Colonic mucosa (tissue), 4 donors: Measurements from ENCODE around the gene HSPA1B. TPM values are rescaled to one million over a fixed set of nuclear protein-coding genes. Genes with fewer than 3 reads are reported as not detected.
A peak's percentile ranks its signal among the peaks of the same experiment; 100 is the strongest.
"Not testable (repeated sequence)": the region's sequence is repeated elsewhere in the genome, so short reads cannot be mapped to it uniquely, and the experiment has no call there.

ENCODE experiments used
- DNase-seq: peaks from one replicate; pipeline ENCODE4 v3.0.0-alpha.2; 2020
- H3K27ac ChIP-seq: fragments of 200-600 bp; one replicate; pipeline ENCODE4 v1.8.0; 2021
- H3K27me3 ChIP-seq: fragments of 200-600 bp; one replicate; pipeline ENCODE4 v1.8.0; 2021
- H3K36me3 ChIP-seq: fragments of 200-600 bp; one replicate; pipeline ENCODE4 v1.8.0; 2021
- H3K4me1 ChIP-seq: fragments of 200-600 bp; one replicate; pipeline ENCODE4 v1.8.0; 2021; ENCODE audit warnings: mild to moderate bottlenecking
- H3K4me3 ChIP-seq: fragments of 200-600 bp; one replicate; pipeline ENCODE4 v1.8.0; 2021
- H3K9ac ChIP-seq, 2 donors: one replicate each; pipeline ENCODE4 v1.7.0; 2013; ENCODE audit warnings: control low read depth in 2 of 2, low read depth in 2 of 2, low read length in 2 of 2
- H3K9me3 ChIP-seq: fragments of 200-600 bp; one replicate; pipeline ENCODE4 v1.8.0; 2021
- CTCF ChIP-seq: fragments of 200-600 bp; IDR thresholded peaks from one replicate; pipeline ENCODE4 v1.8.0; 2022; ENCODE audit warnings: antibody characterized with exemption, mild to moderate bottlenecking
- intact Hi-C: fragments of 100-400 bp; cut with DNase I; formaldehyde crosslinking; loops from one replicate; pipeline ENCODE4 v1.14.1; 2022
- total RNA-seq, 2 donors: library from RNA; stranded (reverse); fragmentation: NEBNext Ultra II Directional in 1 of 2; extraction: Animal tissue kit (Norgen Biotek cat#: 25700) in 1 of 2; gene quantifications; one replicate each; pipeline ENCODE4 v1.2.1, GENCODE V29; 2021
- donor health status: healthy.
- donor health status: DM: no; HTN: no; CAD: no.
- donor health status: DM: no; HTN: no; CAD: no.

HSPA1B gene
- total RNA-seq, 2 donors from 2014 or later: 278 to 543 TPM

GRCh38 chr6:31795616-31796298, 31.8 kb upstream of the HSPA1B start, which contains the start of gene VARS1:
TSS of gene VARS1 (minus strand) at chr6:31795752. CDS start at chr6:31795217, 535 bp downstream.
- no peaks in the 10 kb centered on the region for H3K36me3 ChIP-seq
- H3K27me3 ChIP-seq: no peaks in the 10 kb centered on the region
- TF ChIP-seq CTCF: peak; percentile 70
- peak within 1 kb of the TSS; percentile 93 for H3K27ac ChIP-seq
- peaks cover 5% of the 10 kb centered on the region for H3K4me1 ChIP-seq
- intact Hi-C loops: no loop called here
- DNase-seq: peak; percentile 94
- no peaks in the 10 kb centered on the region for H3K9me3 ChIP-seq
- peak within 1 kb of the TSS; percentile 99 for H3K4me3 ChIP-seq
- peak within 1 kb of the TSS; percentile 92 to 98 for H3K9ac ChIP-seq

- intact Hi-C loops: no loop called here
- Histone ChIP-seq H3K9me3 (no peaks in the 10 kb centered on the region), H3K9ac (no peak overlapping the region), H3K4me1 (peaks cover 5% of the 10 kb centered on the region), H3K27me3 (no peaks in the 10 kb centered on the region), H3K4me3 (no peak overlapping the region), H3K36me3 (no peaks in the 10 kb centered on the region), H3K27ac (peak overlapping the region; percentile 93)
- TF ChIP-seq CTCF: no peak
- DNase-seq: no peak
Measured at GRCh38 chr6:31796993-31797385, 30.5 kb upstream of the HSPA1B start.

- Histone ChIP-seq H3K4me1 (peaks cover 5% of the 10 kb centered on the region), H3K27me3 (no peaks in the 10 kb centered on the region), H3K4me3 (no peak overlapping the region), H3K36me3 (no peaks in the 10 kb centered on the region), H3K27ac (no peak overlapping the region), H3K9ac (no peak overlapping the region), H3K9me3 (no peaks in the 10 kb centered on the region)
- intact Hi-C loops: no loop called here
- no peak for DNase-seq
- no peak for TF ChIP-seq CTCF
Measured at GRCh38 chr6:31797588-31797987, 29.9 kb upstream of the HSPA1B start.

GRCh38 chr6:31799781-31800180, 27.8 kb upstream of the HSPA1B start:
- Histone ChIP-seq H3K27ac (no peak overlapping the region), H3K27me3 (no peaks in the 10 kb centered on the region), H3K4me1 (peaks cover 5% of the 10 kb centered on the region), H3K36me3 (no peaks in the 10 kb centered on the region), H3K4me3 (no peak overlapping the region), H3K9me3 (no peaks in the 10 kb centered on the region), H3K9ac (no peak overlapping the region)
- TF ChIP-seq CTCF: no peak
- intact Hi-C loops: no loop called here
- no peak for DNase-seq

GRCh38 chr6:31801031-31801927, 26.3 kb upstream of the HSPA1B start:
- H3K4me3 ChIP-seq, DNase-seq, H3K27ac ChIP-seq, H3K9ac ChIP-seq, H3K36me3 ChIP-seq, intact Hi-C loops, H3K9me3 ChIP-seq, H3K27me3 ChIP-seq: not testable (repeated sequence)
- H3K4me1 ChIP-seq: peaks cover 10% of the 10 kb centered on the region
